ENCODE measurements around the gene CD226.
"Not testable (repeated sequence)": the region's sequence is repeated elsewhere in the genome, so short reads cannot be mapped to it uniquely, and the experiment has no call there.

Gene CD226

DNA sequence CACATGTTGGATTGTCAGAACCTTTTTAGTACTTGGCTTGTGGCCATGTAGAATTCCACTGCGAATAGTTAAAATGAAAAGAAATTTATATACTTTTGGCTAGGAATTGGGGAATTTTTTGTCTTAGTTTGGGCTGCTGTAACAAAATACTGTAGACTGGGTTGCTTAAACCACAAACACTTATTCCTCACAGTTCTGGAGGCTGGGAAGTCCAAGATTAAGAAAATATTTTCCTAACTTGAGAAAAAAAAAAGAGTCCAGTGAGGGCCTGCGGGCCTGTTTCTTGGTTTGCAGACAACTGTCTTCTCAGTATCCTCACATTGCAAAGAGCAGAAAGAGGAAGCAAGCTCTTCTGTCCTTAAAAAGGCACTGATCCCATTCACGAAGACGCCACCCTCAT lies 81.9 kb downstream of the CD226 start:
- Histone ChIP-seq H3K9me3 (ENCODE audit: insufficient read depth, low read depth, low read length) (no peaks in the 10 kb centered on the region), H3K9ac (ENCODE audit: low read depth, low read length) (no peak overlapping the region), H3K27ac (ENCODE audit: low read depth, low read length) (no peak overlapping the region), H3K4me3 (ENCODE audit: low read length) (no peak overlapping the region), H3K36me3 (ENCODE audit: insufficient read depth, low read length) (no peaks in the 10 kb centered on the region), H3K4me1 (ENCODE audit: insufficient read depth, low read length) (no peaks in the 10 kb centered on the region), H3K27me3 (ENCODE audit: insufficient read depth, low read length) (no peaks in the 10 kb centered on the region)
- 42% methylated on average over 4 of the region's 4 CpGs for WGBS

DNA sequence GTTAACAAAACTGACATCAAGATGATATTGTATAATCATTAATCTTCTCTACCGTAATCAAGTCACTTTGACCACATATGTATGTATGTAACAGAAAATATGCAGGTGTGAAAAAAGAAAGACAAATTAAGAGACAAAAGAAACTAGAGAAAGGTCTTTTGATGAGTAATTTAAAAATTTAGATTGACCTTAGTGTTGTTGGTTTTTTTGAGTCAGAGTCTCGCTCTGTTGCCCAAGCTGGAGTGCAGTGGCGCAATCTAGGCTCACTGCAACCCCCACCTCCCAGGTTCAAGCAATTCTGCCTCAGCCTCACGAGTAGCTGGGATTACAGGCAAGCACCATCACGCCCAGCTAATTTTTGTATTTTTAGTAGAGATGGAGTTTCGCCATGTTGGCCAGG lies 82.9 kb downstream of the CD226 start:
- H3K27ac ChIP-seq (ENCODE audit: low read depth, low read length): not testable (repeated sequence)
- 99% methylated on average over 5 of the region's 6 CpGs for WGBS

DNA sequence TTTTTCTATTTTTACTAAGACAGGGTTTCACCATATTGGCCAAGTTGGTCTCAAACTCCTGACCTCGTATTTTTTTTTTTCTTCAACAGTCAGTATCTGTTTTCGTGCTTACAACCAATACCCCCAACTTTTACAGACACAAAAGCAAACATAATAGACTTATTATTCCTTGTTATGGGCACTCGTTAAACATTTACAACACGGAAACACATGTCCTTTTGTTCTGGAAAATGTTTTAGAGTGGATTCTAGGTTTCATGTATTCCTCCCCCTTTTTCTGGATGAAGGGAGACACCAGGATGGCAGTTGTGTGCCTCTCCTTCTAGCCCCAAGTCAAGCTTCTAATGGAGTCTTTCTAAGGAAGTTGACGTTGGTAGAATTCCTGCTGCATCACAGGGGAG lies 88.8 kb downstream of the CD226 start:
- H3K4me3 ChIP-seq (ENCODE audit: low read length): no peak overlapping the region
- H3K9me3 ChIP-seq (ENCODE audit: insufficient read depth, low read depth, low read length): no peaks in the 10 kb centered on the region
- no peaks in the 10 kb centered on the region for H3K4me1 ChIP-seq (ENCODE audit: insufficient read depth, low read length)
- H3K9ac ChIP-seq (ENCODE audit: low read depth, low read length): no peak overlapping the region
- WGBS: 96% methylated on average over 5 of the region's 5 CpGs
- H3K36me3 ChIP-seq (ENCODE audit: insufficient read depth, low read length): no peaks in the 10 kb centered on the region
- no peaks in the 10 kb centered on the region for H3K27me3 ChIP-seq (ENCODE audit: insufficient read depth, low read length)
- H3K27ac ChIP-seq (ENCODE audit: low read depth, low read length): no peak overlapping the region

More for the DNA sequence above, 82.9 kb downstream of the CD226 start:
- not testable (repeated sequence) for H3K27me3 ChIP-seq (ENCODE audit: insufficient read depth, low read length); H3K36me3 ChIP-seq (ENCODE audit: insufficient read depth, low read length); H3K9ac ChIP-seq (ENCODE audit: low read depth, low read length); H3K4me1 ChIP-seq (ENCODE audit: insufficient read depth, low read length); H3K9me3 ChIP-seq (ENCODE audit: insufficient read depth, low read depth, low read length); H3K4me3 ChIP-seq (ENCODE audit: low read length)

DNA sequence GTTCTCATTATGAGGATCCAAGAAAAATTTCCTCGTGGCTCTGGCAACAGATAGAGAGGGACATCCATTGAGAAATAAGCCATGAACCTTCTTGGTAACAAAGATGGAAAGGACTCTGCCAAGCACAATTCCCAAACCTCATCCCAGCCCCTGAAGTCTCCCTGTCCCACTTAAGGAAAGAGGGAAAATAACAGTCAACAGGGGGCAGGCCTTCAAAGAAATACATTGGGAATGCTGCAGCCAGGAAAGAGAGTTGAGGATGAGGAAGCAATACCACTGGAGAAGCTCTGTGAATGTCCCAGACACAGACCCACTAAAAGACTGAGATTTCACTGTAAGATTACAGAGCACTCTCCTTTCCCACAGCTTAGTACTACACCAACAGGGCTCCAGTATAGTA lies 93.2 kb downstream of the CD226 start:
- Histone ChIP-seq H3K9me3 (ENCODE audit: insufficient read depth, low read depth, low read length) (no peaks in the 10 kb centered on the region), H3K9ac (ENCODE audit: low read depth, low read length) (no peak overlapping the region), H3K4me3 (ENCODE audit: low read length) (no peak overlapping the region), H3K27me3 (ENCODE audit: insufficient read depth, low read length) (no peaks in the 10 kb centered on the region), H3K27ac (ENCODE audit: low read depth, low read length) (no peak overlapping the region), H3K36me3 (ENCODE audit: insufficient read depth, low read length) (no peaks in the 10 kb centered on the region), H3K4me1 (ENCODE audit: insufficient read depth, low read length) (no peaks in the 10 kb centered on the region)
- WGBS: 100% methylated on average over 1 of the region's 1 CpG

DNA sequence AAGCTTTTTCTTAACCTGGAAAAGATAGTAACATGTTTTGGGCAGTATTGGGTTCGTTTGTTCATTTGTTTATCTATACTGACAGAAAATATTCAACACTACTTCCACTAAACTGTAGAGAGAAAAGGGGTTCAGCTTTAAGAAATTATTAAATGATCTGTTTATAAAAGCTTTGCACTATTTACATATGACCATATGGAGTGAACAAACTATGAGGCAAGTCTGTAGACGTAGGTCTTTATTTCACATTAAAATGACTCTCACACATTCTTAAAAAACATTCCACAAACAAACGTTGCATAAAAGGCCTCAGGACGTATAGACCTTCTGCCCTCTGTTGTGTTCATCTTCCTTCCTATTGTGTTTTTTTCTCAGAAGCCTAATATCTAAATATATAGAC lies 94.6 kb downstream of the CD226 start:
- Histone ChIP-seq H3K27me3 (ENCODE audit: insufficient read depth, low read length) (no peaks in the 10 kb centered on the region), H3K9me3 (ENCODE audit: insufficient read depth, low read depth, low read length) (no peaks in the 10 kb centered on the region), H3K9ac (ENCODE audit: low read depth, low read length) (no peak overlapping the region), H3K4me1 (ENCODE audit: insufficient read depth, low read length) (no peaks in the 10 kb centered on the region), H3K36me3 (ENCODE audit: insufficient read depth, low read length) (no peaks in the 10 kb centered on the region), H3K27ac (ENCODE audit: low read depth, low read length) (no peak overlapping the region), H3K4me3 (ENCODE audit: low read length) (no peak overlapping the region)
- 93% methylated on average over 3 of the region's 4 CpGs for WGBS

DNA sequence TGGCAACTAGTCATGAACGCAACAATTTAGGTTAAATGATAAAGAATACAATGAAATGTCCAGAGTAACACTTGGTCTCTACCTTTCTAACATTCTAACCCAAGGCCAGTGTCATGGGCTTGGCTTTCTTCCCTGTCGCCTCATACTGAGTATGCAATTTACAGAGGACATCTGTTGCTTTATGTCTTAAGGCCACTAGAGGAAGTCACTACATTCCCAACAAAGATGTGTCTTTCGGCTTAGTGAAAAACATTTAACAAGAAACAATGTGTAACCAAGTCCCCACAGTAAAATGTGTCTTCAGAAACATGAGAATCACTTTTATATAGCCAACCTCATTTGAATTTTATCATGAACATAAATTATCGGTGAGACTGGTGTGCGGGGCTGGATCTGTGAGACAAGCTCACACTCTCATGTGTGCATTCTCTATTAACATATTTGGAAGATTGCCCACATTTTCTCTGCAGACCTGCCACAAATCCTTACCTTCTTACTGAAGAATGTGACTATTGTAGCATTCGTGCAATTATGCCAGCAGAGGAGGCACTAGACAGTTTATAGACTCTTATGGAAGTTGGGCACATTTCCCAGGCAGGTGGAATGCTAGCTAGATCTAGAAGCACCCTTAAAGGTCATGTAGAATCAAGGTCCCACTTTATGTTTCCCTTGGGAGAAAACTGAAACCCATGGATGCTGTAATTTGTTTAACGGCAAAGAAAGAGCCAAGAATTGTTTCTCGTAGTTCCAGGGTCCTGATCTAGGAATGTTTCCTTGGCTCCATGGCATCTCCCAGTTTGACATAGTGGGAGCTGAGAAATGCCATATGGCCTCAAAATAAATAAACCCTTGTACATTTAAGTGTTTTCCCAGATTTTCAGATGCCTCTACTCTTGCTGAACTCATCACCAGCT lies 101.8 kb downstream of the CD226 start:
- Histone ChIP-seq H3K27ac (ENCODE audit: low read depth, low read length) (no peak overlapping the region), H3K4me3 (ENCODE audit: low read length) (no peak overlapping the region), H3K27me3 (ENCODE audit: insufficient read depth, low read length) (no peaks in the 10 kb centered on the region), H3K9me3 (ENCODE audit: insufficient read depth, low read depth, low read length) (no peaks in the 10 kb centered on the region), H3K36me3 (ENCODE audit: insufficient read depth, low read length) (no peaks in the 10 kb centered on the region), H3K4me1 (ENCODE audit: insufficient read depth, low read length) (no peaks in the 10 kb centered on the region), H3K9ac (ENCODE audit: low read depth, low read length) (no peak overlapping the region)
- WGBS: 90% methylated on average over 8 of the region's 8 CpGs

DNA sequence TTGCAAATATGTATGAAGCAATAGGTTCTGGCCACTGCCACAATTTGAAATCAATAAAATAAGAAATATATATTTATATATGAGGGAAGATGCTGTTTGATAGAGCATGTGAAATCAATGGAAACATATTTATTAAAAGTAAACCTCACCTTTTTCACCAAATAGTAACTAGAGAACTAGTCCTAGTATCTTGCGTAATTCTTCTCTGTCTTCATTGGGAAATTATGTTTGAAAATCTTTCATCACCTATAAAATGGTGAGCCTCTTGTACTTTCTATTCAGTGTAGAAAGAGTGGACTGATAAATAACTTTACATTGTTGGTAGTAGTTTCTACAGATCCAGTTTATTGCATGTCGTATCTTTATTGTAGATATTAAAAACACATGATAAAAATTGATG lies 103.0 kb downstream of the CD226 start:
- Histone ChIP-seq H3K4me1 (ENCODE audit: insufficient read depth, low read length) (no peaks in the 10 kb centered on the region), H3K9ac (ENCODE audit: low read depth, low read length) (no peak overlapping the region), H3K9me3 (ENCODE audit: insufficient read depth, low read depth, low read length) (no peaks in the 10 kb centered on the region), H3K36me3 (ENCODE audit: insufficient read depth, low read length) (no peaks in the 10 kb centered on the region), H3K27me3 (ENCODE audit: insufficient read depth, low read length) (no peaks in the 10 kb centered on the region), H3K27ac (ENCODE audit: low read depth, low read length) (no peak overlapping the region), H3K4me3 (ENCODE audit: low read length) (no peak overlapping the region)
- no CpG with 5 or more reads among the region's 2 CpGs for WGBS

DNA sequence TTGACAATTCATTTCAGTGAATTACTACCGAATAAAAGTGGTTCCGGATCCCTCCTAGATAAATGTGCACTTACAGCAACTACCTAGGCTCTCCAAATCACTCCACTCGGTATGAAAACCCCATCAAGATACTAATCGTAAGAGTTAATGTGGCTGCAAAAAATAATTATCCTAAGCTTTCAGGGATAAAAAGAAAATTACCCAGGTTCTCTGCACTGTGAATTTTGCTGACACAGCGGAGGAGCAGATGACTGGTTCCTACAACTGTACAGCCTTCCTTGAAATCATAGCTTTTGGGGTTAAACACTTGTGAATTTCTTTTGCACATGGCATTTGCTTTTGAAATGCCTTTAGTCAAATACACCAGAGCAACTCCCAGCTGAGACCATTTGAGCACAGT lies 104.7 kb downstream of the CD226 start:
- no peaks in the 10 kb centered on the region for H3K27me3 ChIP-seq (ENCODE audit: insufficient read depth, low read length)
- H3K9ac ChIP-seq (ENCODE audit: low read depth, low read length): no peak overlapping the region
- no peaks in the 10 kb centered on the region for H3K4me1 ChIP-seq (ENCODE audit: insufficient read depth, low read length)
- no peak overlapping the region for H3K27ac ChIP-seq (ENCODE audit: low read depth, low read length)
- 73% methylated on average over 5 of the region's 5 CpGs for WGBS
- no peaks in the 10 kb centered on the region for H3K9me3 ChIP-seq (ENCODE audit: insufficient read depth, low read depth, low read length)
- no peak overlapping the region for H3K4me3 ChIP-seq (ENCODE audit: low read length)
- no peaks in the 10 kb centered on the region for H3K36me3 ChIP-seq (ENCODE audit: insufficient read depth, low read length)

DNA sequence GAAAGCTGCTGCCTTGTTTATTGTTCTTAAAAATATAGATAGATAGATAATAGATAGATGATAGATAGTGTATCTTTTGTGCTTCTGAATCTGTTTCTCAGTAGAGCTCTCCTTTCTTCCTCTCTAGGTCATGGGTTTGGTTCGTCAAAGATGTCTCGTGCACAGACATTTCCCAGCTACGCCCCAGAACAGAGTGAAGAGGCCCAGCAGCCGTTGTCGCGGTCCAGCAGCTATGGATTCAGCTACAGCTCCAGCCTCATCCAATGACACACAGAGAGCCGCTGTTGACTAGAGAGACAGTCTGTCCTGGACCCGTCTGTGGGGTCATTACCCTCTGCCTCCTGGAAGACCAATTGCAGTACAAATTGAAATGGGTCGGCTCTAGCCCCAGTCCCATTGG lies 106.6 kb downstream of the CD226 start:
- H3K36me3 ChIP-seq (ENCODE audit: insufficient read depth, low read length): no peaks in the 10 kb centered on the region
- H3K9me3 ChIP-seq (ENCODE audit: insufficient read depth, low read depth, low read length): no peaks in the 10 kb centered on the region
- no peaks in the 10 kb centered on the region for H3K27me3 ChIP-seq (ENCODE audit: insufficient read depth, low read length)
- no peak overlapping the region for H3K9ac ChIP-seq (ENCODE audit: low read depth, low read length)
- H3K27ac ChIP-seq (ENCODE audit: low read depth, low read length): no peak overlapping the region
- 97% methylated on average over 9 of the region's 9 CpGs for WGBS
- H3K4me1 ChIP-seq (ENCODE audit: insufficient read depth, low read length): no peaks in the 10 kb centered on the region
- no peak overlapping the region for H3K4me3 ChIP-seq (ENCODE audit: low read length)

DNA sequence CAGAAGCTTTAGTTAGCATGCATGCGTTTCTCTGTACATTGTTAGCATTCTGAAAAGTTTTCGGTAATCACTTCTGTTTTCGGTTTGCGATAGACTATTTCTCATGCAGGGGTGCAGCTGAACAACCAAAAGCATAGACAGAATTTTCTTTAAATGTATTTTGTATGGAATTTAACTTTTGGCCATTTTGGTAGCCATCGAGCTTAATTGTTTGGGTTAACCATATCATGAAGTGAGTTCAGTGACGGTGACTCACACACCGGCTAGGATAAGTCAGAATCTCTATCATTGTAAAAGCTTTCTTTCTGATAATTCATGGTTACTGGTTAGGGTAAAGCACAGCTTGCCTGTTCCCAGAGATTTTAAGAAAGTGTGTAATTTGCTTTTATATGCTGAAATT lies 107.2 kb downstream of the CD226 start:
- Histone ChIP-seq H3K4me3 (ENCODE audit: low read length) (no peak overlapping the region), H3K9ac (ENCODE audit: low read depth, low read length) (no peak overlapping the region), H3K9me3 (ENCODE audit: insufficient read depth, low read depth, low read length) (no peaks in the 10 kb centered on the region), H3K36me3 (ENCODE audit: insufficient read depth, low read length) (no peaks in the 10 kb centered on the region), H3K27ac (ENCODE audit: low read depth, low read length) (no peak overlapping the region), H3K27me3 (ENCODE audit: insufficient read depth, low read length) (no peaks in the 10 kb centered on the region), H3K4me1 (ENCODE audit: insufficient read depth, low read length) (no peaks in the 10 kb centered on the region)
- WGBS: 94% methylated on average over 7 of the region's 7 CpGs

DNA sequence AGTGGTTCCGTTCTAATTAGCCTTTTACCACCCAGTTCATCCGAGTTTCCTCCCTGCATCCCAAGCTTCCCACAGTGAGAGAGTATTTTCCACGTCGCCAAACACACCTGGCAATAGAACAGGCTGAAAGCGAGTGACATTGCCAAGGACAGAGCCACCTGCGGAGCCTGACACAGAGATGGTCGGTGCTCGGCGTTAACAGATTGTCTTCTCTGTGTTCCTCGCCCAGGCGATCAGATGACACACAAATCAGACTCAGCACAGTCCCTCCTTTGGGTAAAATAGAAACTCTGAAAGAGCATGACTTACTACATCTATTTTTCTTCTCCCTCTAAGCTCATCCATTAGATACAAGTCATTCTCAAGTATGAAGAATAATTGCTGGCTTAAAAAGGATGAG lies 107.7 kb downstream of the CD226 start:
- WGBS: 93% methylated on average over 11 of the region's 11 CpGs

DNA sequence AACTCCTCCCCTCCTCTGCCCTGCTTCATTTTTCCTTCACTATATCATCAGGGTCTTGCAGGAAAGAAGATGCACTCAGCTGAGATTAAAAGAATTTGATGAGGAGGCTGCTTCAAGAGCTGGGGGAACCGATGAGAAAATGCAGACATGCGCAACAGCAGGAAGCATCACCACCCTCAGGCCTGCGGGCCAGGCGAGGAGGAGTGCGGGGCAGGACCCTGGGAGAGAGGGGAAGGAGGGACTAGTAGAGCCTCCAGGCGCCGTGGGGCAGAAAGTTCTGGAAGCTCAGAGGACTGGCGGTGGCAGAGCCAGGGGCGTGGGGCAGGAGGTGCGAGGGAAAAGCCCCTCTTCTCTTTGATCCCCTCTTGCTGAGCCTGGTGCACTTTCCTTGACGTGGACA lies 108.2 kb downstream of the CD226 start:
- H3K4me3 ChIP-seq (ENCODE audit: low read length): no peak overlapping the region

More for the DNA sequence above, 107.7 kb downstream of the CD226 start:
- no peaks in the 10 kb centered on the region for H3K36me3 ChIP-seq (ENCODE audit: insufficient read depth, low read length)
- H3K9ac ChIP-seq (ENCODE audit: low read depth, low read length): no peak overlapping the region
- no peaks in the 10 kb centered on the region for H3K9me3 ChIP-seq (ENCODE audit: insufficient read depth, low read depth, low read length)
- no peaks in the 10 kb centered on the region for H3K4me1 ChIP-seq (ENCODE audit: insufficient read depth, low read length)
- no peak overlapping the region for H3K27ac ChIP-seq (ENCODE audit: low read depth, low read length)
- no peak overlapping the region for H3K4me3 ChIP-seq (ENCODE audit: low read length)
- H3K27me3 ChIP-seq (ENCODE audit: insufficient read depth, low read length): no peaks in the 10 kb centered on the region

More for the DNA sequence above, 108.2 kb downstream of the CD226 start:
- Histone ChIP-seq H3K27ac (ENCODE audit: low read depth, low read length) (no peak overlapping the region), H3K9ac (ENCODE audit: low read depth, low read length) (no peak overlapping the region), H3K36me3 (ENCODE audit: insufficient read depth, low read length) (no peaks in the 10 kb centered on the region), H3K4me1 (ENCODE audit: insufficient read depth, low read length) (no peaks in the 10 kb centered on the region), H3K9me3 (ENCODE audit: insufficient read depth, low read depth, low read length) (no peaks in the 10 kb centered on the region), H3K27me3 (ENCODE audit: insufficient read depth, low read length) (no peaks in the 10 kb centered on the region)
- WGBS: 91% methylated on average over 11 of the region's 11 CpGs

Measured in HUES64 (cell line).